Parathyroid adenoma (tissue), 2 donors: Measurements from ENCODE around the gene UBA6.

Experiments
- H2AFZ ChIP-seq: fragments of 300-600 bp; sonication (generic); one replicate; pipeline ENCODE4 v1.7.0; 2017; ENCODE audit warnings: antibody characterized with exemption, mild to moderate bottlenecking
- H3K27ac ChIP-seq: fragments of 300-600 bp; sonication (generic); one replicate; pipeline ENCODE4 v1.7.0; 2017
- H3K27me3 ChIP-seq: fragments of 300-600 bp; sonication (generic); one replicate; pipeline ENCODE4 v1.7.0; 2017; ENCODE audit warnings: low read length; ENCODE audit not compliant: control insufficient read depth, insufficient read depth
- H3K36me3 ChIP-seq: fragments of 300-600 bp; sonication (generic); one replicate; pipeline ENCODE4 v1.7.0; 2017; ENCODE audit warnings: low read length; ENCODE audit not compliant: control insufficient read depth, insufficient read depth
- H3K4me1 ChIP-seq: fragments of 300-600 bp; sonication (generic); one replicate; pipeline ENCODE4 v1.7.0; 2017; ENCODE audit warnings: control low read depth
- H3K4me2 ChIP-seq: fragments of 300-600 bp; sonication (generic); one replicate; pipeline ENCODE4 v1.7.0; 2017; ENCODE audit warnings: low read length
- H3K4me3 ChIP-seq: fragments of 300-600 bp; sonication (generic); one replicate; pipeline ENCODE4 v1.7.0; 2017; ENCODE audit warnings: low read depth, low read length
- H3K79me2 ChIP-seq: fragments of 300-600 bp; sonication (generic); one replicate; pipeline ENCODE4 v1.7.0; 2017; ENCODE audit warnings: control low read depth
- H3K9ac ChIP-seq: fragments of 300-600 bp; sonication (generic); one replicate; pipeline ENCODE4 v1.7.0; 2017; ENCODE audit warnings: mild to moderate bottlenecking
- H3K9me3 ChIP-seq: fragments of 300-600 bp; sonication (generic); one replicate; pipeline ENCODE4 v1.7.0; 2017; ENCODE audit warnings: low read length; ENCODE audit not compliant: control insufficient read depth
- CTCF ChIP-seq: fragments of 300-600 bp; sonication (generic); IDR thresholded peaks from one replicate; pipeline ENCODE4 v1.7.0; 2017; ENCODE audit warnings: antibody characterized with exemption, mild to moderate bottlenecking
- donor health status: primary hyperparathyroidism.

The UBA6 gene

GRCh38 chr4:67694662-67695061 lies 6.3 kb downstream of the UBA6 start:
- H3K4me2 ChIP-seq, result no peak overlapping the region
- H3K27me3 ChIP-seq, result no peaks in the 10 kb centered on the region
- H2AFZ ChIP-seq, result no peak overlapping the region
- H3K36me3 ChIP-seq, result no peaks in the 10 kb centered on the region
- H3K4me1 ChIP-seq, result no peaks in the 10 kb centered on the region
- no peak overlapping the region for H3K4me3 ChIP-seq
- no peak overlapping the region for H3K9ac ChIP-seq
- H3K27ac ChIP-seq, result no peak overlapping the region
- H3K79me2 ChIP-seq, result peaks cover under 1% of the 10 kb centered on the region
- TF ChIP-seq CTCF, result no peak
- H3K9me3 ChIP-seq, result no peaks in the 10 kb centered on the region

- Histone ChIP-seq H3K79me2 (peaks cover 2% of the 10 kb centered on the region), H3K36me3 (no peaks in the 10 kb centered on the region), H3K27me3 (no peaks in the 10 kb centered on the region), H3K27ac (no peak overlapping the region), H3K9me3 (no peaks in the 10 kb centered on the region), H2AFZ (no peak overlapping the region), H3K4me1 (no peaks in the 10 kb centered on the region), H3K4me2 (no peak overlapping the region), H3K9ac (no peak overlapping the region), H3K4me3 (no peak overlapping the region)
- TF ChIP-seq CTCF, result no peak
These were observed 9.6 kb downstream of the UBA6 start for GRCh38 chr4:67691328-67691727.

- Histone ChIP-seq H3K9me3 (no peaks in the 10 kb centered on the region), H3K79me2 (peaks cover 3% of the 10 kb centered on the region), H2AFZ (no peak overlapping the region), H3K27me3 (no peaks in the 10 kb centered on the region), H3K9ac (no peak overlapping the region), H3K4me3 (no peak overlapping the region), H3K27ac (no peak overlapping the region), H3K36me3 (no peaks in the 10 kb centered on the region), H3K4me2 (no peak overlapping the region), H3K4me1 (no peaks in the 10 kb centered on the region)
- TF ChIP-seq CTCF, result no peak
These were observed 13.3 kb downstream of the UBA6 start for GRCh38 chr4:67687636-67688035.

- no peak for TF ChIP-seq CTCF
- Histone ChIP-seq H3K27ac (no peak overlapping the region), H3K4me2 (no peak overlapping the region), H2AFZ (no peak overlapping the region), H3K9ac (no peak overlapping the region), H3K4me3 (no peak overlapping the region), H3K9me3 (no peaks in the 10 kb centered on the region), H3K4me1 (no peaks in the 10 kb centered on the region), H3K27me3 (no peaks in the 10 kb centered on the region), H3K36me3 (no peaks in the 10 kb centered on the region), H3K79me2 (peaks cover 3% of the 10 kb centered on the region)
These were observed 15.5 kb downstream of the UBA6 start for GRCh38 chr4:67685532-67685859.

- H2AFZ ChIP-seq, result no peak overlapping the region
- peaks cover 3% of the 10 kb centered on the region for H3K79me2 ChIP-seq
- no peak overlapping the region for H3K9ac ChIP-seq
- H3K4me3 ChIP-seq, result no peak overlapping the region
- H3K4me1 ChIP-seq, result no peaks in the 10 kb centered on the region
- no peaks in the 10 kb centered on the region for H3K27me3 ChIP-seq
- H3K4me2 ChIP-seq, result no peak overlapping the region
- H3K9me3 ChIP-seq, result no peaks in the 10 kb centered on the region
- H3K36me3 ChIP-seq, result no peaks in the 10 kb centered on the region
- H3K27ac ChIP-seq, result no peak overlapping the region
- TF ChIP-seq CTCF, result no peak
These were observed 16.0 kb downstream of the UBA6 start for GRCh38 chr4:67684839-67685531.
